ENCODE results near the gene HIGD1C. TPM values are rescaled to one million over a fixed set of nuclear protein-coding genes. Genes with fewer than 3 reads are reported as not detected.
"Not testable (repeated sequence)": the region's sequence is repeated elsewhere in the genome, so short reads cannot be mapped to it uniquely, and the experiment has no call there.

The HIGD1C gene
- total RNA-seq, 1 experiment from 2014 or later: not detected

GRCh38 chr12:50923361-50924130 is 28.8 kb upstream of the HIGD1C start:
- no peaks in the 10 kb centered on the region for H3K9me3 ChIP-seq (ENCODE audit: low read length)
- H3K79me2 ChIP-seq (ENCODE audit: low read length): peaks cover 40% of the 10 kb centered on the region
- DNase-seq: peak; percentile 80
- peak overlapping the region; percentile 99 for H3K27ac ChIP-seq (ENCODE audit: low read length)
- H3K4me2 ChIP-seq (ENCODE audit: low read depth, low read length, poor library complexity, severe bottlenecking): peak overlapping the region; percentile 97
- peak overlapping the region; percentile 74 for H3K9ac ChIP-seq (ENCODE audit: low read length)
- H3K36me3 ChIP-seq (ENCODE audit: insufficient read depth, low read length): peaks cover 4% of the 10 kb centered on the region; the same call in 1 of the 2 replicates
- H2AFZ ChIP-seq (ENCODE audit: low read length): 0 out of 2 replicates have a peak overlapping the region, but pooled peaks have one; percentile 4
- H3K27me3 ChIP-seq (ENCODE audit: low read length): no peaks in the 10 kb centered on the region
- H3K9me2 ChIP-seq (replicated peaks; ENCODE audit: insufficient read depth, low read length): no peaks in the 10 kb centered on the region
- no peaks in the 10 kb centered on the region for H4K20me1 ChIP-seq (ENCODE audit: insufficient read depth, low read depth, low read length)
- peak overlapping the region; percentile 52 for H3K4me3 ChIP-seq (ENCODE audit: low read length)
- H3K4me1 ChIP-seq (ENCODE audit: low read length): peaks cover 65% of the 10 kb centered on the region

DNA sequence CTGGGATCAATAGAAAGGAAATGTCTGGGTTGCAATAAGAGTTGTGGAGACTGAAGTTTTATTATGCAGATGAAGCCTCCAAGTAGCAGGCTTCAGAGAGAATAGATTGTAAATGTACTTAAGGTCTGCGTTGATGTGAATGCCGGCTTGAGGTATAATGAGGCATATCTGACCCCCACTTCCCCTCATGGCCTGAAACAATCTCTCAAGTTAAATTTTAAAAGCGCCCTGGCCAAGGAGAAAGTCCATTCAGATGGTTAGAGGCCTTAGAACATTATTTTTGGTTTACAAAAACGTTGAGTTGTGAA is 28.3 kb upstream of the HIGD1C start:
- peaks cover 70% of the 10 kb centered on the region for H3K4me1 ChIP-seq (ENCODE audit: low read length)
- H3K9ac ChIP-seq (ENCODE audit: low read length): peak overlapping the region; percentile 74
- H3K79me2 ChIP-seq (ENCODE audit: low read length): peaks cover 45% of the 10 kb centered on the region
- no peaks in the 10 kb centered on the region for H4K20me1 ChIP-seq (ENCODE audit: insufficient read depth, low read depth, low read length)
- no peaks in the 10 kb centered on the region for H3K9me3 ChIP-seq (ENCODE audit: low read length)
- H3K4me3 ChIP-seq (ENCODE audit: low read length): peak overlapping the region; percentile 52
- peaks cover 4% of the 10 kb centered on the region; the same call in 1 of the 2 replicates for H3K36me3 ChIP-seq (ENCODE audit: insufficient read depth, low read length)
- no peaks in the 10 kb centered on the region for H3K27me3 ChIP-seq (ENCODE audit: low read length)
- no peak overlapping the region for H2AFZ ChIP-seq (ENCODE audit: low read length)
- H3K9me2 ChIP-seq (replicated peaks; ENCODE audit: insufficient read depth, low read length): no peaks in the 10 kb centered on the region
- H3K27ac ChIP-seq (ENCODE audit: low read length): peak overlapping the region; percentile 99
- peak overlapping the region; percentile 97 for H3K4me2 ChIP-seq (ENCODE audit: low read depth, low read length, poor library complexity, severe bottlenecking)
- DNase-seq: no peak

DNA sequence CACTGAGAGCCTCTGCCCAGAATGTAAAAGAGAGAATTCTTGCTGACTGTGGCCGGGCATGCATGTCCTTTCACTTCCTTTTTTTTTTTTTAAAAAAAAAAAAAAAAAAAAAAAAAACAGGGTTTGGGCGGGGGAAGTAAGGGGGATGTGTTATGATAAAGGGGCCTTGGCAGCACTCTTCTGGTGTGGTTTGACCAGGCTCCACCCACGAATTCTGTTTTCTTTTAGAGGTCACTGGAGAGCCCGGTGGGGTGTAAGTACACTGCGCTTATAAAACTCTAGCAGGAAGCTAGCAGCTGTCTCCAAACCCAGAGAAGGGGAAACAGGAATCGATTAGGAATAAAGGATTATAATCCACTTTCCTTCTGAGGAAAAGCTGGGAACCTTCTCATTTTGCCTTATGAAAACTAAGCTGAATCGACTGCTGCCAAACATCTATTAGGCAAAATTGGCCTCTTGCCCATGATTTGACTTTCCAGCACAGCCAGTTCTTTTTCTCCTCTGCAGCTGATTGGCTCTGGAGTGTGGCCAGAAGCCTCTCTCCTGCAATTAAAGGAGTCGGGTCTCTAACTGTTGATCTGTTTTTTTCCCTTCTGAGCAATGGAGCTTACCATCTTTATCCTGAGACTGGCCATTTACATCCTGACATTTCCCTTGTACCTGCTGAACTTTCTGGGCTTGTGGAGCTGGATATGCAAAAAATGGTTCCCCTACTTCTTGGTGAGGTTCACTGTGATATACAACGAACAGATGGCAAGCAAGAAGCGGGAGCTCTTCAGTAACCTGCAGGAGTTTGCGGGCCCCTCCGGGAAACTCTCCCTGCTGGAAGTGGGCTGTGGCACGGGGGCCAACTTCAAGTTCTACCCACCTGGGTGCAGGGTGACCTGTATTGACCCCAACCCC is 27.7 kb upstream of the HIGD1C start:
- no peaks in the 10 kb centered on the region for H3K27me3 ChIP-seq (ENCODE audit: low read length)
- H3K9ac ChIP-seq (ENCODE audit: low read length): peak overlapping the region; percentile 93
- no peak overlapping the region for H2AFZ ChIP-seq (ENCODE audit: low read length)
- peaks cover 51% of the 10 kb centered on the region for H3K79me2 ChIP-seq (ENCODE audit: low read length)
- peaks cover 7% of the 10 kb centered on the region; the same call in 1 of the 2 replicates for H3K36me3 ChIP-seq (ENCODE audit: insufficient read depth, low read length)
- H3K9me2 ChIP-seq (replicated peaks; ENCODE audit: insufficient read depth, low read length): no peaks in the 10 kb centered on the region
- H3K4me3 ChIP-seq (ENCODE audit: low read length): peak overlapping the region; percentile 93
- peak overlapping the region; percentile 97 for H3K4me2 ChIP-seq (ENCODE audit: low read depth, low read length, poor library complexity, severe bottlenecking)
- H3K4me1 ChIP-seq (ENCODE audit: low read length): peaks cover 76% of the 10 kb centered on the region
- peak; percentile 98 for DNase-seq
- no peaks in the 10 kb centered on the region for H3K9me3 ChIP-seq (ENCODE audit: low read length)
- H4K20me1 ChIP-seq (ENCODE audit: insufficient read depth, low read depth, low read length): no peaks in the 10 kb centered on the region
- H3K27ac ChIP-seq (ENCODE audit: low read length): peak overlapping the region; percentile 99

DNA sequence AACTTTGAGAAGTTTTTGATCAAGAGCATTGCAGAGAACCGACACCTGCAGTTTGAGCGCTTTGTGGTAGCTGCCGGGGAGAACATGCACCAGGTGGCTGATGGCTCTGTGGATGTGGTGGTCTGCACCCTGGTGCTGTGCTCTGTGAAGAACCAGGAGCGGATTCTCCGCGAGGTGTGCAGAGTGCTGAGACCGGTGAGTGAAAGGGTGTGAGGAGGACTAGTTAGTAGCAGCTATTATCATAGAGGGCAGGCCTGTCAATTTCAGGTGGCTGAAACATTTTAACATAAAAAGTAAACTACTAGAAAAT is 27.0 kb upstream of the HIGD1C start:
- H3K4me1 ChIP-seq (ENCODE audit: low read length): peaks cover 79% of the 10 kb centered on the region
- H3K27ac ChIP-seq (ENCODE audit: low read length): peak overlapping the region; percentile 99
- H3K79me2 ChIP-seq (ENCODE audit: low read length): peaks cover 55% of the 10 kb centered on the region
- H3K4me3 ChIP-seq (ENCODE audit: low read length): peak overlapping the region; percentile 93
- H3K9me3 ChIP-seq (ENCODE audit: low read length): no peaks in the 10 kb centered on the region
- H3K36me3 ChIP-seq (ENCODE audit: insufficient read depth, low read length): peaks cover 11% of the 10 kb centered on the region; the same call in 1 of the 2 replicates
- no peaks in the 10 kb centered on the region for H3K9me2 ChIP-seq (replicated peaks; ENCODE audit: insufficient read depth, low read length)
- no peaks in the 10 kb centered on the region for H4K20me1 ChIP-seq (ENCODE audit: insufficient read depth, low read depth, low read length)
- H3K9ac ChIP-seq (ENCODE audit: low read length): peak overlapping the region; percentile 93
- peak overlapping the region; percentile 97 for H3K4me2 ChIP-seq (ENCODE audit: low read depth, low read length, poor library complexity, severe bottlenecking)
- DNase-seq: peak; percentile 72
- H2AFZ ChIP-seq (ENCODE audit: low read length): no peak overlapping the region
- H3K27me3 ChIP-seq (ENCODE audit: low read length): no peaks in the 10 kb centered on the region

DNA sequence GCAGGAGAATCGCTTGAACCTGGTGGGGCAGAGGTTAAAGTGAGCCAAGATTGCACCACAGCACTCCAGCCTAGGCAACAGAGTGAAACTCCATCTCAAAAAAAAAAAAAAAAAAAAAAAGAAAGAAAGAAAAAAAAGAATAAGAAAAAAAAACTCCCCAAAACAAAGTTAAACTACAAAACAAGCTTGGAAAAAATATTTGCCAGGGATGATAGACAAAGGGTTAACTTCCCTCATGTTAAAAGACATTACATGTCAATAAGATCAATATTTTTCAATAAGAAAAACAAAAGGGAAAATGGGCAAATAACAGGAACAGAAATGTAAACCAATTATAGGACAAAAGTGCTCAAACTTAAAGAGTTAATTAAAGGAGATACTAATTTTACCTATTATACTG is 26.4 kb upstream of the HIGD1C start:
- no peak overlapping the region for H2AFZ ChIP-seq (ENCODE audit: low read length)
- peaks cover 15% of the 10 kb centered on the region; the same call in 1 of the 2 replicates for H3K36me3 ChIP-seq (ENCODE audit: insufficient read depth, low read length)
- H3K4me1 ChIP-seq (ENCODE audit: low read length): peaks cover 74% of the 10 kb centered on the region
- H3K4me3 ChIP-seq (ENCODE audit: low read length): peak overlapping the region; percentile 93
- peak overlapping the region; percentile 99 for H3K27ac ChIP-seq (ENCODE audit: low read length)
- H3K4me2 ChIP-seq (ENCODE audit: low read depth, low read length, poor library complexity, severe bottlenecking): peak overlapping the region; percentile 97
- no peaks in the 10 kb centered on the region for H3K9me2 ChIP-seq (replicated peaks; ENCODE audit: insufficient read depth, low read length)
- H3K27me3 ChIP-seq (ENCODE audit: low read length): no peaks in the 10 kb centered on the region
- DNase-seq: no peak
- H3K9ac ChIP-seq (ENCODE audit: low read length): peak overlapping the region; percentile 93
- no peaks in the 10 kb centered on the region for H3K9me3 ChIP-seq (ENCODE audit: low read length)
- peaks cover 55% of the 10 kb centered on the region for H3K79me2 ChIP-seq (ENCODE audit: low read length)
- H4K20me1 ChIP-seq (ENCODE audit: insufficient read depth, low read depth, low read length): no peaks in the 10 kb centered on the region

GRCh38 chr12:50926415-50926814 is 25.9 kb upstream of the HIGD1C start:
- H3K27me3 ChIP-seq (ENCODE audit: low read length): no peaks in the 10 kb centered on the region
- peak overlapping the region; percentile 97 for H3K4me2 ChIP-seq (ENCODE audit: low read depth, low read length, poor library complexity, severe bottlenecking)
- H3K4me1 ChIP-seq (ENCODE audit: low read length): peaks cover 72% of the 10 kb centered on the region
- H3K9me3 ChIP-seq (ENCODE audit: low read length): no peaks in the 10 kb centered on the region
- no peaks in the 10 kb centered on the region for H3K9me2 ChIP-seq (replicated peaks; ENCODE audit: insufficient read depth, low read length)
- peaks cover 17% of the 10 kb centered on the region; the same call in 1 of the 2 replicates for H3K36me3 ChIP-seq (ENCODE audit: insufficient read depth, low read length)
- peak overlapping the region; percentile 93 for H3K4me3 ChIP-seq (ENCODE audit: low read length)
- no peaks in the 10 kb centered on the region for H4K20me1 ChIP-seq (ENCODE audit: insufficient read depth, low read depth, low read length)
- peak; percentile 67 for DNase-seq
- H3K27ac ChIP-seq (ENCODE audit: low read length): peak overlapping the region; percentile 99
- H2AFZ ChIP-seq (ENCODE audit: low read length): no peak overlapping the region
- H3K79me2 ChIP-seq (ENCODE audit: low read length): peaks cover 55% of the 10 kb centered on the region
- peak overlapping the region; percentile 93 for H3K9ac ChIP-seq (ENCODE audit: low read length)

GRCh38 chr12:50926932-50927331 is 25.4 kb upstream of the HIGD1C start:
- Histone ChIP-seq H3K36me3 (ENCODE audit: insufficient read depth, low read length) (peaks cover 17% of the 10 kb centered on the region; the same call in 1 of the 2 replicates), H3K27ac (ENCODE audit: low read length) (peak overlapping the region; percentile 99), H3K4me3 (ENCODE audit: low read length) (peak overlapping the region; percentile 93), H3K4me1 (ENCODE audit: low read length) (peaks cover 71% of the 10 kb centered on the region), H3K79me2 (ENCODE audit: low read length) (peaks cover 55% of the 10 kb centered on the region), H3K4me2 (ENCODE audit: low read depth, low read length, poor library complexity, severe bottlenecking) (peak overlapping the region; percentile 97), H3K9ac (ENCODE audit: low read length) (peak overlapping the region; percentile 93)
- not testable (repeated sequence) for DNase-seq; H3K9me3 ChIP-seq (ENCODE audit: low read length); H3K9me2 ChIP-seq (replicated peaks; ENCODE audit: insufficient read depth, low read length); H3K27me3 ChIP-seq (ENCODE audit: low read length); H4K20me1 ChIP-seq (ENCODE audit: insufficient read depth, low read depth, low read length); H2AFZ ChIP-seq (ENCODE audit: low read length)

DNA sequence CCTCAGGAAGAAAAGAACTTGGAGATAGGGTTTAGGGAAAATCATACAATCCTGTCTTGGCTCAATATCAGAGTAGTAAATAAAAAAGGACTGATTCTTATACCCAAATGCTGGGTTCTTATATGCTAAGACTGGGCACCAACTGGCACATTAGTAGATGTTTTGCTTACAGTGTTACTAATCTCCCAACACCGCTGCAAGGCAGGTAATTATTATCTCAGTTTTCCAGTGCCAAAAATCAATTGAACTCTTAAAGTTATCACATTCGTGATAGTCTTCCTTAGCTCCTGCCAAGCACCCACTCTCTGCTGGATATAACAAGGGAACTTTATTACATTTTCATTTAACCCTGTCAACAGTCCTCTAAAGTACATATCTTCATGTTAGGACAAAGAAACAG is 25.0 kb upstream of the HIGD1C start:
- peak overlapping the region; percentile 93 for H3K9ac ChIP-seq (ENCODE audit: low read length)
- H3K4me3 ChIP-seq (ENCODE audit: low read length): peak overlapping the region; percentile 93
- H3K4me1 ChIP-seq (ENCODE audit: low read length): peaks cover 71% of the 10 kb centered on the region

More for the DNA sequence above, 25.0 kb upstream of the HIGD1C start:
- no peak for DNase-seq
- Histone ChIP-seq H3K4me2 (ENCODE audit: low read depth, low read length, poor library complexity, severe bottlenecking) (peak overlapping the region; percentile 97), H3K27ac (ENCODE audit: low read length) (peak overlapping the region; percentile 99), H3K79me2 (ENCODE audit: low read length) (peaks cover 55% of the 10 kb centered on the region), H4K20me1 (ENCODE audit: insufficient read depth, low read depth, low read length) (no peaks in the 10 kb centered on the region), H3K36me3 (ENCODE audit: insufficient read depth, low read length) (peaks cover 20% of the 10 kb centered on the region; the same call in 1 of the 2 replicates), H3K9me3 (ENCODE audit: low read length) (no peaks in the 10 kb centered on the region), H2AFZ (ENCODE audit: low read length) (no peak overlapping the region), H3K27me3 (ENCODE audit: low read length) (no peaks in the 10 kb centered on the region), H3K9me2 (replicated peaks; ENCODE audit: insufficient read depth, low read length) (no peaks in the 10 kb centered on the region)

Measured in Karpas-422 (cell line).